GM10847 (cell line): ENCODE results near the gene BPIFA3.

Source experiments
- POLR2A ChIP-seq: IDR thresholded peaks from 2 replicates; pipeline ENCODE4 v1.6.1; 2011; ENCODE audit not compliant: insufficient read length; ENCODE audit errors: extremely low read depth

BPIFA3 gene

DNA sequence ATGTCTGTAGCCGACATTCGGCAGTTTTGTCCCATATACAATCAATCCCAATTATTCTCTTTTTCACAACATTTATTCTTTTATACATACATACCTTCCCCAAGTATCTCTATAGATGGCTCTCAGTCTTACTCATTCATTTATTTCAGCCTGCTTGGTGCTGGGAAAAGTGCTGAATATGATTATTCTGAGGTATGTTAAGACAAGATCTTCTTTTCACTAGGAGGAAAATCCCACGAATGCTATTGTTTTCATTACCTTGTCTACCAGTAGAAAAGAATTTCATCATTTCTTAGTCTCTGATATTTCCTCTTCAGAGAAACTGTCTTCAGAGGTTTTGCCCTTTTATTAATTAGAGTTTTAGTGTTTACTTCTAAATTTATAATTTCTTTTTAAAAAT, 13.7 kb upstream of the BPIFA3 start:
- no peak for TF ChIP-seq POLR2A

DNA sequence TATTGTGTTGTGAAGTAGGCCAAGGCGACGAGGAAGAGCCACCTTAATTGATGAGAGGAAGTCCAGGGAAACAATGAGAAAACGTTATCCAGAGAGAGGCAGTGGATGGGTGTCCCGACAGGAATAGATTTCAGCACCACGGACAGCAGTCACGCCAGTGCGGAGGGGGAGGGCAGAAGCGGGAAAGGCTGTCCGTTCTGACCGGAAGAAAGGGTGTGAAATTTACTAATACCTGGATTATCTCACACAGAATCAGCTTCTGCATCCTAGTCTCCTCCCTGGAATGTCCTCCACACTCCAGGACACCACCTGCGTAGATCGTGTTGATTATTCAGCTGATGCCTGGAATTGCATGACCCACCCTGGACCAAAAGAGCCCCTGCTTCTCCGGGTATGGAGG, 7.4 kb upstream of the BPIFA3 start:
- TF ChIP-seq POLR2A: no peak

GRCh38 chr20:33210371-33210770, 6.8 kb upstream of the BPIFA3 start:
- TF ChIP-seq POLR2A: no peak

DNA sequence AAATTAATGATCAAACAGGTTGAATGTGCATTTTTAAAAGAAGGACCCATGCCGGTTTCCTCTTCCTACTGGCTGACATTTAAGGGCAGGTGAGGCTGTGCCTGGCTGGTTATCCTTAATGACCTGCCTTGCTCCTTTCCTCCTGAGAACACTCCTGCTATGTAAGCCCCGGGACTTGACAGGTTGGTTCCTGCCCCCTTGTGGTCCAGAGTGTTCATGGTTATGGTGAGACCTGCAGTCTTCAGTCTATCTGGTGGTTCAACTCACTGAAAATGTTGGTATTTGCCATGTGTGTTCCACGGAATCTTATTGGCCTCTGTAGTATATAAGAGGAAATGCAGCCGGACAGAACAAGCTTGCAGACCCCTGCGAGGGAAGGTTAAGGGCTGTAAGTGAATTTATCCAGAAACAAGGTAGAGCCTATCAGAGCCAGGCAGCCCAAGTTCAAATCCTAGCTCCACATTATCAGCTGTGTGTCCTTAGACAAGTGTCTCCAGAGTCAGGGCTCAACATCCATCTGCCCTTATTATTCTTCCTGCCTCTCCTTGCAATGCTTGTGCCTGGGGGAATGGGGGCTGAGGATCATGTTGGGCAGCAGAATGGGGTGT, 5.2 kb upstream of the BPIFA3 start:
- no peak for TF ChIP-seq POLR2A

- no peak for TF ChIP-seq POLR2A
Measured at GRCh38 chr20:33224399-33224798, 7.2 kb downstream of the BPIFA3 start.

DNA sequence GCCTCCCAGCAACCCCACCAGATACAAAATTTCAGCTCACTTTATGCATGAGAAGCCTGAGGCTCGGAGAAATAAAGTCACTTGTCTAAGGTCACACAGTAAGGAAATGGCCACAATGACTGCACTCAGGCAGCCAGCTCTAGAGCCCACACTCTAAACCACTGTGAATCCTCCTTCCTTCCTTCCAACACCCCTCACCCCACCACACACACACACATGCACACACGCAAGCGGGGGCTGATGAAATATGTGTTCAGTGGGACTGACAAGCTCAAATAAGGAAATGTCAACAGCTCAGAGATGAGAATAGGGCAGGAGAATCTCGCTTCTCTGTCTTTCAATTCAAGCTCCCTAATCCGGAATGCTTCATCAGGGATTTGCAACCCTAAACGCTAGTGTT, 12.7 kb downstream of the BPIFA3 start:
- TF ChIP-seq POLR2A: no peak

GRCh38 chr20:33231237-33231636, 14.1 kb downstream of the BPIFA3 start:
- no peak for TF ChIP-seq POLR2A

GRCh38 chr20:33232486-33233072, 15.4 kb downstream of the BPIFA3 start:
- TF ChIP-seq POLR2A: no peak

DNA sequence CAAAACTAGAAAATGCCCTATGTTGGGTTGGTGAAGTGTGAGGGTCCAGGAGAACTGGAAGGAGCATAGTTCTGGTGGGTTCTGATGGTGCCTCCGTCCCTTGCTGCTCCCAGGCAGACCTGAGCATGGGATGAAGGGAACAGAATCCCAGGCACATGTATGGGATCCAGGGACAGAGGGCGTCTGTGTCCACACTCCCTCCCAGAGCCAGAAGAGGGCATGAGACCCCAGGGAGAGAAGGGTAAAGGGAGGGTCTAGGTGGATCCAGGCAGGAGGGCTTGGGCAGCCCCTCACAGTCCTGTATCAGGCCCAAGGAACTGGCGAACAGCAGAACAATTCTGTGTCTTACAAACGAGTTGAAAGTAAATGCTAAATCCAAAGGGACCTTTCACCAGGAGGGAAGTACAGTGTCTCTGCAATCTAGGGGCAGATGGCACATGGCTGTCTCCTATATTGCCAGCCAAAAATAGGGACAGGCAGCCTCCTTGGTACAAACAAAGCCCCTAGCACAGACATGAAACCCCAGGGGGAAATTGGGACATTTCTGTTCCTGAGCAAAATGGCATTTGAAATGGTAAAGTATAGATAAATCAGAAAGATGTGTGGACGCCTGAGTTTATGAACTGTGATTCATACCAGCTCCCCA, 16.1 kb downstream of the BPIFA3 start:
- no peak for TF ChIP-seq POLR2A

DNA sequence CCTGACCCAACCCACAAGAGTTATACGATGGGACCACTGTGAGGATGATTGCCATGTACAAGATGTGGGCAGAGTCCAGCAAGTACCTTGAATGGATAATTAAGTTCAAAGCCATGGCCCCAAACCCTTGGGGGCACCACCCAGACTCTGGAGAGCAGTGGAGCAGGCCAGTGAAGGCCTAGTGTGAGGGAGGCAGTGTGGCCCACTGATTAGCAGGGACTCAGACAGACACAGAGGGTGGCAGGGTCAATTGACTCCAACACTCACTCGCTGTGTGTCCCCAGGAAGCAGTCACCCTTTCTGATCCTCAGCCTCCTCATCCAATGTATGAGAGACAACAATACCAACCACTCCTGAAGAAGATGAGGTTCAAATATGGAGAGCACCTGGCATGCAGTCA, 16.9 kb downstream of the BPIFA3 start:
- TF ChIP-seq POLR2A: no peak

- TF ChIP-seq POLR2A: no peak
Measured at GRCh38 chr20:33235696-33236095, 18.5 kb downstream of the BPIFA3 start, which contains the start of gene BPIFA1. BPIFA1 (plus strand) TSS chr20:33235996; CDS start chr20:33237712, 1,716 bp downstream.

- TF ChIP-seq POLR2A: no peak
Measured at GRCh38 chr20:33236351-33236750, 19.2 kb downstream of the BPIFA3 start.

GRCh38 chr20:33237989-33238388, 20.8 kb downstream of the BPIFA3 start:
- TF ChIP-seq POLR2A: no peak

GRCh38 chr20:33239418-33239817, 22.3 kb downstream of the BPIFA3 start:
- no peak for TF ChIP-seq POLR2A

GRCh38 chr20:33239979-33240736, 23.0 kb downstream of the BPIFA3 start:
- no peak for TF ChIP-seq POLR2A

GRCh38 chr20:33240923-33241322, 23.8 kb downstream of the BPIFA3 start:
- TF ChIP-seq POLR2A: no peak
